Ishikawa (cell line): ENCODE data around the gene IFNA17.

ENCODE experiments used
- CEBPB ChIP-seq: IDR thresholded peaks from 2 replicates; pipeline ENCODE4 v1.6.1; 2012
- CREB1 ChIP-seq: IDR thresholded peaks from 2 replicates; pipeline ENCODE4 v1.6.1; 2012; ENCODE audit warnings: low read depth
- EGR1 ChIP-seq: IDR thresholded peaks from 2 replicates; pipeline ENCODE4 v1.6.1; 2012
- EP300 ChIP-seq: IDR thresholded peaks from 2 replicates; pipeline ENCODE4 v1.6.1; 2012; ENCODE audit warnings: borderline replicate concordance
- FOXM1 ChIP-seq: IDR thresholded peaks from 2 replicates; pipeline ENCODE4 v1.6.1; 2012; ENCODE audit warnings: low read depth, borderline replicate concordance
- NFIC ChIP-seq: IDR thresholded peaks from 2 replicates; pipeline ENCODE4 v1.6.1; 2012
- RAD21 ChIP-seq: IDR thresholded peaks from 2 replicates; pipeline ENCODE4 v1.6.1; 2012; ENCODE audit warnings: low read depth
- TAF1 ChIP-seq: IDR thresholded peaks from 2 replicates; pipeline ENCODE4 v1.6.1; 2012; ENCODE audit warnings: low read depth, mild to moderate bottlenecking
- TCF12 ChIP-seq: IDR thresholded peaks from 2 replicates; pipeline ENCODE4 v1.6.1; 2012; ENCODE audit warnings: low read depth
- TEAD4 ChIP-seq: IDR thresholded peaks from 2 replicates; pipeline ENCODE4 v1.6.1; 2012
- YY1 ChIP-seq: IDR thresholded peaks from 2 replicates; pipeline ENCODE4 v1.6.1; 2012; ENCODE audit warnings: low read depth
- ZBTB7A ChIP-seq: IDR thresholded peaks from 2 replicates; pipeline ENCODE4 v1.6.1; 2012; ENCODE audit warnings: low read depth
- TF ChIP-seq, protein P1 (sequence below): IDR thresholded peaks from 2 replicates; pipeline ENCODE4 v1.6.1; 2012
- TF ChIP-seq, protein P2 (sequence below): IDR thresholded peaks from 2 replicates; pipeline ENCODE4 v1.6.1; 2012; ENCODE audit warnings: low read depth, mild to moderate bottlenecking
- TF ChIP-seq, protein P3 (sequence below): IDR thresholded peaks from 2 replicates; pipeline ENCODE4 v1.6.1; 2012

Gene IFNA17

DNA sequence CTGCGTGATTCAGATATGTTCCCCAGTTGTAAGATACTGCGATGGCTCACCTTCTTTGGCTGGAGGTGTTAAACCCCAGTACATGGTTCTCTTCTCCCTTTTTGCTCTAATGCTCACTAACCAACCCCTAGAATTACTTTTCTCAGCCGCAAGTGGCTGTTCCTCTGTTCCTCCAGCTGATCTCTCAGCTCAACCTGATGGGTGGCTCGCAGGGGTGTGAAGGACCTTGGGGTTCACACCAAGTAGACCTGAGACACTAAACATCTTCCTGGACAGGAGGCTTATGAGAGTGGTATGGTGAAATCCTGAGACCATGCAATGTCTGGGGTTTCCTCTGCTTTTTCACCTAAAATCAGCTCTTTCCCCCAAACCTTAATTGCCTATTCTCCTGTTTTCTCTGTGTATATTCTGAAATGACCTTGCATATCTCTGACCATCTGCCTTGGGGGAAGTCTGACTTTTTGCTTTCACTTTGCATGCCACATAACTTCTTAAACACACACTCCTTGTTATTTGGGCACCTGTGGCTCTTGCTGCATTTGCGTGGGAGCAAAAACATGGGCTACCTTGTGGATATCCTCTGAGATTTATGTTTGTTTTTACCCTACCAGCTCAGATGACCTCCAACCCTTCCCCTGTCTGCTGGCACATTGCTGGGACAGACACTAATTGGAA lies 27.7 kb upstream of the IFNA17 start:
- TF ChIP-seq CREB1 (no peak), ZBTB7A (no peak), EGR1 (no peak), TEAD4 (no peak), TCF12 (no peak), CEBPB (no peak), FOXM1 (no peak), TAF1 (no peak), YY1 (no peak)
- TF ChIP-seq, protein P1, sequence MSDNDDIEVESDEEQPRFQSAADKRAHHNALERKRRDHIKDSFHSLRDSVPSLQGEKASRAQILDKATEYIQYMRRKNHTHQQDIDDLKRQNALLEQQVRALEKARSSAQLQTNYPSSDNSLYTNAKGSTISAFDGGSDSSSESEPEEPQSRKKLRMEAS: no peak
- TF ChIP-seq, protein P2, sequence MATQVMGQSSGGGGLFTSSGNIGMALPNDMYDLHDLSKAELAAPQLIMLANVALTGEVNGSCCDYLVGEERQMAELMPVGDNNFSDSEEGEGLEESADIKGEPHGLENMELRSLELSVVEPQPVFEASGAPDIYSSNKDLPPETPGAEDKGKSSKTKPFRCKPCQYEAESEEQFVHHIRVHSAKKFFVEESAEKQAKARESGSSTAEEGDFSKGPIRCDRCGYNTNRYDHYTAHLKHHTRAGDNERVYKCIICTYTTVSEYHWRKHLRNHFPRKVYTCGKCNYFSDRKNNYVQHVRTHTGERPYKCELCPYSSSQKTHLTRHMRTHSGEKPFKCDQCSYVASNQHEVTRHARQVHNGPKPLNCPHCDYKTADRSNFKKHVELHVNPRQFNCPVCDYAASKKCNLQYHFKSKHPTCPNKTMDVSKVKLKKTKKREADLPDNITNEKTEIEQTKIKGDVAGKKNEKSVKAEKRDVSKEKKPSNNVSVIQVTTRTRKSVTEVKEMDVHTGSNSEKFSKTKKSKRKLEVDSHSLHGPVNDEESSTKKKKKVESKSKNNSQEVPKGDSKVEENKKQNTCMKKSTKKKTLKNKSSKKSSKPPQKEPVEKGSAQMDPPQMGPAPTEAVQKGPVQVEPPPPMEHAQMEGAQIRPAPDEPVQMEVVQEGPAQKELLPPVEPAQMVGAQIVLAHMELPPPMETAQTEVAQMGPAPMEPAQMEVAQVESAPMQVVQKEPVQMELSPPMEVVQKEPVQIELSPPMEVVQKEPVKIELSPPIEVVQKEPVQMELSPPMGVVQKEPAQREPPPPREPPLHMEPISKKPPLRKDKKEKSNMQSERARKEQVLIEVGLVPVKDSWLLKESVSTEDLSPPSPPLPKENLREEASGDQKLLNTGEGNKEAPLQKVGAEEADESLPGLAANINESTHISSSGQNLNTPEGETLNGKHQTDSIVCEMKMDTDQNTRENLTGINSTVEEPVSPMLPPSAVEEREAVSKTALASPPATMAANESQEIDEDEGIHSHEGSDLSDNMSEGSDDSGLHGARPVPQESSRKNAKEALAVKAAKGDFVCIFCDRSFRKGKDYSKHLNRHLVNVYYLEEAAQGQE: no peak

DNA sequence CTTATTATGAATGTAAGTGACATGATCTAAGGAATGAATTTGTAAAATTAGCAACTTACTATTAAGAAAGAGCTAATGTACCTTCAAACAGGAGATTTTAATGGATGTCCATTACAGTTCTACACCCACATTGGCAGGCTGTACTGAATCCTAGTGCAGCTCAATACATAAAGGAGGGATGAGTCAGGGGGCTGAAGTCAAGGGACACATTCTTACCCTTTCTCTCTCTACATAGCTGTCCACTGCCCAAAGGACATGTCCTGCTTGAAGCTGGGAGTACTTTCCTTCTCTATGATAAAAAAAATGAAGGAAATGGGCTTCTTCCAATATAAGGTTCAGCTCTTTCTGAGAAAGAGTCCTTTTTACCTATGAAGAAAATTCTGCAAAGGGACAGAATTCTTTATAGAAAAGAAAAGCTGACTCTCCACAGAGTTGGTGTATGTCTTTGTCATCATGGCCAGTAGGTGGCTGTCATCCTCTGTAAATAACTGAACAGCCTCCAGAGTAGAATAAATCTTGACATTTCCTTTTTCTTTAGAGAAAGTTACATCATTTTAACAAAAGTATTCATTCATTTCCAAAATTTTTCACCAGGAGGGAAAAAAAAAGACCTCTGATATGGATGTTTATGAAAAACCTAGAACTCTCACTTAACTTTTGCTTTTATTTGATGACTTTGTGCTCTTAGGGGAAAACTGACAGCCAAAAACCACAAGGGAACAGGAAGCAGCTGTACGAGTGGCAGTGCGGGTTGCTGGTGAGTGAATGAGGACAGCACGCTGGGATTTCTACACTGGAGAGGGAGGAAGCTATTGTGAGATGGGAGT lies 24.9 kb upstream of the IFNA17 start:
- peak; percentile 46; the same call in 1 of the 2 replicates for TF ChIP-seq RAD21
- no peak for TF ChIP-seq NFIC

DNA sequence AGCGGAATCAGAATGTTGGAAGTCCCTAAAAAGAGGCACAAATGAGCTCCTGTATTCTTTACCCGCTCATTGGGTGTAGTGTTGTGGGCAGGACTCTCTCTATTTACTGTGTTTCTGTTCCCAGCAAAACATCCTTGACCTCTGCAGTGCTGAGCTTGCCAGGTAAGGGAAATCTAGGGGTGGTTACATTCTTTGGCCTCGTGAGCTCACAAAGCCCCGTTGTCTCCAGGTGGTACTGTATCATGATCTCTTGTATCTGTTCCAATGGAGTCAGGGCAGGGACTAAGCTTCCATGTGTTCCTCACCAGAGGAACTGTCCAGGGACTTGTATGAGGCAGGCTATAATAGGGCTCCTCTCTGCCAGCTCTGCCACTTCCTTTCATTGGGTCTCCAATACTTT lies 23.6 kb upstream of the IFNA17 start:
- TF ChIP-seq RAD21 (no peak), EP300 (no peak), YY1 (no peak), TCF12 (no peak), TAF1 (no peak), ZBTB7A (no peak)
- TF ChIP-seq, protein P3, sequence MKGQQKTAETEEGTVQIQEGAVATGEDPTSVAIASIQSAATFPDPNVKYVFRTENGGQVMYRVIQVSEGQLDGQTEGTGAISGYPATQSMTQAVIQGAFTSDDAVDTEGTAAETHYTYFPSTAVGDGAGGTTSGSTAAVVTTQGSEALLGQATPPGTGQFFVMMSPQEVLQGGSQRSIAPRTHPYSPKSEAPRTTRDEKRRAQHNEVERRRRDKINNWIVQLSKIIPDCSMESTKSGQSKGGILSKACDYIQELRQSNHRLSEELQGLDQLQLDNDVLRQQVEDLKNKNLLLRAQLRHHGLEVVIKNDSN: no peak

DNA sequence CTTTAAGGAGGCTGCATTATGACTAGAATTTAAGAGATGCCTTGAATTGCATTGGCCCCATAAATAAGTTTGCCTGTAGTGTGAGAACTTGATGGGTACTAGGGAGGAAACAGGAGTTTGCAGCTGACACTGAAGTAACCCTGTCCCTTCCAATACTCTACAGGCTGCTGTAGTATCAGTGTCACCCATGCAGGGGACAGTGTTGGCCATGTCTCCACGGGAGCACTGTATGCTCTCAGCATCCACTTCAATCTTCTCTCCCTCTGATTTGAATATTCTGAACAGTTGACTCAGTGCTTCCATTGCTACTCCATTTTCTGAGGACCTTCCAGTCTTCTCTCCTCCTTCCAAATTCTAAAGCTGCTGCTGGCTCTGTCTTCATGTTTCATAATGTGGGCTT lies 23.2 kb upstream of the IFNA17 start:
- TF ChIP-seq RAD21 (no peak), TCF12 (no peak), CEBPB (no peak), FOXM1 (no peak), EP300 (no peak), TEAD4 (no peak), NFIC (no peak), ZBTB7A (no peak)
- TF ChIP-seq, protein P2: no peak

DNA sequence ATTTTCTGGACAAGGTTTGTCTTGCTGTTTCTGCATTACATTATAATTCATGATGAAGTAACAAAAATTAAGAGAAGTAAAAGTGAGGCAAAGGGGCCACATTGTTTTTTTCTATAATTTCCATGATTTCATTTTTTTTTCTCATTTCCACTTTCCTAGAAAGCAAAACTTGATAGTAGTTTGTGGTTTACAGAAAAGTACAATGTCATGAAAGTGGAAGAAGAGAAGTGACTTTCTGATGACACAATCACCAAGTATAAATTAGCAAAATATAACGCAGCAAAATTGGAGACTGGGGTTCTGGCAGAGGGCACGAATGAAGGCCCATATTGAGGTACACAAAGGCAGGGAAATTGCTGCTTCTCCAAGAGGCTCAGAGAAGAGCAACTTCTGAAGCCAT lies 16.8 kb upstream of the IFNA17 start:
- TF ChIP-seq FOXM1: no peak
- no peak for TF ChIP-seq RAD21
- TF ChIP-seq, protein P3: no peak
- no peak for TF ChIP-seq CEBPB
- TF ChIP-seq YY1: no peak
- no peak for TF ChIP-seq NFIC
- no peak for TF ChIP-seq EGR1

DNA sequence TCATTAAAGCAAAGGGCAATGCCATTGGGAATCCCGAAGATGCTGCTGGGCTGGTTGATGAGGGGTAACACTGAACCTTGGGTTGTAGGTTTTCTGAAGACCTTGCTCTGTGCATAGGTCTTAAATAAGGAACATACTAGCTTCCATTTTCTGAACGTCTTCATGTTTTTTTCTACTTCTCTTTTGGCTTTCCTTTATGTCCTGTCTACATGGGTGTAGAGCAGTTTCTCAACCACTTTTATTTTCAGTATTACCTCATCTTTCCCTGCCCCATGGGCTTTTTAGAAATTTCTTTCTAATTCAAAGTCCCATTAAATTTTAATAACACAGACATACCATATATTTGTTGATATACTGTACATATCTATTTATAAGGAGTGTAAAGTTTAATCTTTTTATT lies 11.9 kb upstream of the IFNA17 start, which contains the start of gene IFNA14:
Gene IFNA14 (minus strand): TSS at position 95 of the 400 bp plus-strand sequence. CDS start 70 bp downstream, at position 25.
- no peak for TF ChIP-seq CREB1
- TF ChIP-seq YY1: no peak
- TF ChIP-seq, protein P1: no peak
- no peak for TF ChIP-seq RAD21
- TF ChIP-seq TEAD4: no peak
- TF ChIP-seq EP300: no peak
- no peak for TF ChIP-seq CEBPB
- TF ChIP-seq, protein P2: no peak
- TF ChIP-seq TAF1: no peak
- no peak for TF ChIP-seq TCF12
- no peak for TF ChIP-seq FOXM1
